Measurements from ENCODE around the gene TTC7B. TPM values are rescaled to one million over a fixed set of nuclear protein-coding genes. Genes with fewer than 3 reads are reported as not detected.

The TTC7B gene
- total RNA-seq, 1 donor from 2014 or later: 83.1 TPM

GRCh38 chr14:90608929-90609341, 207.3 kb downstream of the TTC7B start:
- Mint-ChIP-seq H3K36me3 (ENCODE audit: unreplicated experiment) (no peaks in the 10 kb centered on the region), H3K27ac (ENCODE audit: unreplicated experiment) (no peak overlapping the region), H3K9me3 (ENCODE audit: unreplicated experiment) (peaks cover 1% of the 10 kb centered on the region), H3K4me1 (ENCODE audit: low read depth, unreplicated experiment) (peaks cover 12% of the 10 kb centered on the region), H3K4me3 (ENCODE audit: unreplicated experiment) (no peak overlapping the region), H3K27me3 (ENCODE audit: unreplicated experiment) (no peaks in the 10 kb centered on the region)
- TF ChIP-seq CTCF (IDR thresholded peaks at IDR 0.05; ENCODE audit: partially characterized antibody, unreplicated experiment): no peak
- no peak for DNase-seq

GRCh38 chr14:90608281-90608680, 207.9 kb downstream of the TTC7B start:
- H3K4me3 Mint-ChIP-seq (ENCODE audit: unreplicated experiment): no peak overlapping the region

GRCh38 chr14:90607141-90607540, 209.1 kb downstream of the TTC7B start:
- Mint-ChIP-seq H3K36me3 (ENCODE audit: unreplicated experiment) (no peaks in the 10 kb centered on the region), H3K27me3 (ENCODE audit: unreplicated experiment) (peaks cover 3% of the 10 kb centered on the region), H3K27ac (ENCODE audit: unreplicated experiment) (no peak overlapping the region), H3K4me3 (ENCODE audit: unreplicated experiment) (no peak overlapping the region), H3K9me3 (ENCODE audit: unreplicated experiment) (peaks cover 5% of the 10 kb centered on the region), H3K4me1 (ENCODE audit: low read depth, unreplicated experiment) (peaks cover 22% of the 10 kb centered on the region)
- no peak for TF ChIP-seq CTCF (IDR thresholded peaks at IDR 0.05; ENCODE audit: partially characterized antibody, unreplicated experiment)
- no peak for DNase-seq

More at GRCh38 chr14:90608281-90608680, 207.9 kb downstream of the TTC7B start:
- Mint-ChIP-seq H3K36me3 (ENCODE audit: unreplicated experiment) (no peaks in the 10 kb centered on the region), H3K4me1 (ENCODE audit: low read depth, unreplicated experiment) (peaks cover 15% of the 10 kb centered on the region), H3K27ac (ENCODE audit: unreplicated experiment) (no peak overlapping the region), H3K27me3 (ENCODE audit: unreplicated experiment) (no peaks in the 10 kb centered on the region), H3K9me3 (ENCODE audit: unreplicated experiment) (peaks cover 1% of the 10 kb centered on the region)
- no peak for TF ChIP-seq CTCF (IDR thresholded peaks at IDR 0.05; ENCODE audit: partially characterized antibody, unreplicated experiment)
- DNase-seq: no peak

- Mint-ChIP-seq H3K4me3 (ENCODE audit: unreplicated experiment) (no peak overlapping the region), H3K27me3 (ENCODE audit: unreplicated experiment) (peaks cover 3% of the 10 kb centered on the region), H3K27ac (ENCODE audit: unreplicated experiment) (no peak overlapping the region), H3K4me1 (ENCODE audit: low read depth, unreplicated experiment) (peaks cover 28% of the 10 kb centered on the region), H3K36me3 (ENCODE audit: unreplicated experiment) (no peaks in the 10 kb centered on the region), H3K9me3 (ENCODE audit: unreplicated experiment) (peaks cover 5% of the 10 kb centered on the region)
- DNase-seq: no peak
- no peak for TF ChIP-seq CTCF (IDR thresholded peaks at IDR 0.05; ENCODE audit: partially characterized antibody, unreplicated experiment)
Observed at GRCh38 chr14:90606434-90606833, 209.8 kb downstream of the TTC7B start.

GRCh38 chr14:90605430-90605829, 210.8 kb downstream of the TTC7B start:
- Mint-ChIP-seq H3K36me3 (ENCODE audit: unreplicated experiment) (no peaks in the 10 kb centered on the region), H3K27me3 (ENCODE audit: unreplicated experiment) (peaks cover 3% of the 10 kb centered on the region), H3K4me1 (ENCODE audit: low read depth, unreplicated experiment) (peaks cover 36% of the 10 kb centered on the region), H3K4me3 (ENCODE audit: unreplicated experiment) (no peak overlapping the region), H3K27ac (ENCODE audit: unreplicated experiment) (no peak overlapping the region), H3K9me3 (ENCODE audit: unreplicated experiment) (peaks cover 9% of the 10 kb centered on the region)
- no peak for DNase-seq
- TF ChIP-seq CTCF (IDR thresholded peaks at IDR 0.05; ENCODE audit: partially characterized antibody, unreplicated experiment): no peak
